ENCODE data around the gene COL9A3.

The COL9A3 gene

GRCh38 chr20:62805711-62806382 lies 11.0 kb upstream of the COL9A3 start:
- Histone ChIP-seq H3K27me3 (ENCODE audit: control insufficient read depth, insufficient read depth, low read length) (no peaks in the 10 kb centered on the region), H3K9me3 (ENCODE audit: control insufficient read depth, low read length) (no peaks in the 10 kb centered on the region), H3K4me3 (ENCODE audit: low read depth, low read length) (peak overlapping the region; percentile 75), H3K36me3 (ENCODE audit: control insufficient read depth, insufficient read depth, low read length) (no peaks in the 10 kb centered on the region), H3K79me2 (peaks cover 23% of the 10 kb centered on the region), H3K4me2 (ENCODE audit: low read length) (peak overlapping the region; percentile 82), H3K9ac (peak overlapping the region; percentile 14), H2AFZ (peak overlapping the region; percentile 66), H3K4me1 (peaks cover 5% of the 10 kb centered on the region), H3K27ac (no peak overlapping the region)
- TF ChIP-seq CTCF (IDR thresholded peaks at IDR 0.05), result no peak

GRCh38 chr20:62806383-62807050 lies 10.3 kb upstream of the COL9A3 start:
- Histone ChIP-seq H3K4me1 (peaks cover 5% of the 10 kb centered on the region), H3K79me2 (peaks cover 23% of the 10 kb centered on the region), H3K4me3 (ENCODE audit: low read depth, low read length) (no peak overlapping the region), H3K36me3 (ENCODE audit: control insufficient read depth, insufficient read depth, low read length) (no peaks in the 10 kb centered on the region), H3K27ac (no peak overlapping the region), H2AFZ (no peak overlapping the region), H3K9me3 (ENCODE audit: control insufficient read depth, low read length) (no peaks in the 10 kb centered on the region), H3K4me2 (ENCODE audit: low read length) (peak overlapping the region; percentile 82), H3K9ac (no peak overlapping the region), H3K27me3 (ENCODE audit: control insufficient read depth, insufficient read depth, low read length) (no peaks in the 10 kb centered on the region)
- TF ChIP-seq CTCF (IDR thresholded peaks at IDR 0.05), result no peak

- Histone ChIP-seq H3K4me2 (ENCODE audit: low read length) (no peak overlapping the region), H3K4me3 (ENCODE audit: low read depth, low read length) (no peak overlapping the region), H2AFZ (no peak overlapping the region), H3K4me1 (peaks cover 5% of the 10 kb centered on the region), H3K79me2 (peaks cover 23% of the 10 kb centered on the region), H3K27ac (no peak overlapping the region), H3K9me3 (ENCODE audit: control insufficient read depth, low read length) (no peaks in the 10 kb centered on the region), H3K27me3 (ENCODE audit: control insufficient read depth, insufficient read depth, low read length) (no peaks in the 10 kb centered on the region), H3K9ac (no peak overlapping the region), H3K36me3 (ENCODE audit: control insufficient read depth, insufficient read depth, low read length) (no peaks in the 10 kb centered on the region)
- no peak for TF ChIP-seq CTCF (IDR thresholded peaks at IDR 0.05)
Observed at GRCh38 chr20:62807444-62808210, 9.2 kb upstream of the COL9A3 start.

GRCh38 chr20:62808211-62808865 lies 8.5 kb upstream of the COL9A3 start:
- TF ChIP-seq CTCF (IDR thresholded peaks at IDR 0.05), result peak; percentile 93
- Histone ChIP-seq H3K4me1 (peaks cover 5% of the 10 kb centered on the region), H3K79me2 (peaks cover 23% of the 10 kb centered on the region), H2AFZ (no peak overlapping the region), H3K4me2 (ENCODE audit: low read length) (no peak overlapping the region), H3K9me3 (ENCODE audit: control insufficient read depth, low read length) (no peaks in the 10 kb centered on the region), H3K27me3 (ENCODE audit: control insufficient read depth, insufficient read depth, low read length) (no peaks in the 10 kb centered on the region), H3K4me3 (ENCODE audit: low read depth, low read length) (no peak overlapping the region), H3K36me3 (ENCODE audit: control insufficient read depth, insufficient read depth, low read length) (no peaks in the 10 kb centered on the region), H3K27ac (no peak overlapping the region), H3K9ac (no peak overlapping the region)

Data from parathyroid adenoma (tissue), 2 donors.